ENCODE data around the gene TMCO6. TPM values are rescaled to one million over a fixed set of nuclear protein-coding genes. Genes with fewer than 3 reads are reported as not detected.
"Not testable (repeated sequence)": the region's sequence is repeated elsewhere in the genome, so short reads cannot be mapped to it uniquely, and the experiment has no call there.

Gene TMCO6
- 20.6 TPM for total RNA-seq

DNA sequence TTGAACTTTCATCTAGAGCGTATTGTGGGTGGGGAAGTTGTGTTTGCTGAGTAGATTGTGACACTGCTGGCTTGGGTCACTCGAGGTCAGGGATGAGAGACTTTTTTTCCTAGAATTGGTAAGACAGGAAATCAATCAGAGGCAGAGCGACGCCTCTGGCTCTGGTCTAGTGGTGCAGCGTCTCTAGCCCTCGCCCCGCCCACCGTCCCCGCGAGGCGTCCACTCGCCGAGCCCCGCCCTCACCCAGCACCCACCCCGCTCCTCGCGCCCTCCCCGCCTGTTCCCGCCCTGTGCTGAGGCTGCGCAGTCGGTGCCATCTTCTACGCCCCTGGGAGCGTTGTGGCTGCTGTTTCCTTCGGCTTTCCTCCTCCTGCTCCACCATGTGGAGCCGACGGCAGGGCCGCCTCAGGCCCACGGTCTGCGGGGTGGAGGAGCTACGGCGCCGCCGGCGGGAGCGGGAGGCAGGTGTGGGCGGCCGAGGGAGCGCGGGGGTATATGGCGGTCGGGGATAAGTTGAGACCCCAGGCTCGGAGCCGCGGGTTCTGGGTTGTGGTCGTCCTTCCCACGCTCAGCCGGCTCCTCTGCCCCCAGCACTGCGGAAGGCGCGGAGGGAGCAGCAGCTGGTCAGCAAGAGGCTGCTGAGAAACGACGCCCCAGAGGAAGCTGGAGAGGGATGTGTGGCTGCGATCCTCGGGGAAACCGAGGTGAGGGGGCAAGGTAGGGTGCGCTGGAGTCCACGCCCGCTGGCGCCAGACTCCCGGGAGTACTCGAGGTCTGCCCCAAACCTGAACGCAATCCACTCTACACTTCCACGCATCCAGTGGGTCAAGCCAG lies at the start of gene TMCO6:
Gene TMCO6 (plus strand): TSS at position 304 of the 834 bp plus-strand sequence. CDS start 77 bp downstream, at position 381.
- peak; percentile 98 for DNase-seq (ENCODE audit: low spot score)

- DNase-seq (ENCODE audit: low spot score): no peak
These were observed 48.4 kb upstream of the TMCO6 start for GRCh38 chr5:140590861-140591260.

- no peak for DNase-seq (ENCODE audit: low spot score)
These were observed 47.4 kb upstream of the TMCO6 start for GRCh38 chr5:140591747-140592372.

- not testable (repeated sequence) for DNase-seq (ENCODE audit: low spot score)
These were observed 46.2 kb upstream of the TMCO6 start for GRCh38 chr5:140593070-140593469.

DNA sequence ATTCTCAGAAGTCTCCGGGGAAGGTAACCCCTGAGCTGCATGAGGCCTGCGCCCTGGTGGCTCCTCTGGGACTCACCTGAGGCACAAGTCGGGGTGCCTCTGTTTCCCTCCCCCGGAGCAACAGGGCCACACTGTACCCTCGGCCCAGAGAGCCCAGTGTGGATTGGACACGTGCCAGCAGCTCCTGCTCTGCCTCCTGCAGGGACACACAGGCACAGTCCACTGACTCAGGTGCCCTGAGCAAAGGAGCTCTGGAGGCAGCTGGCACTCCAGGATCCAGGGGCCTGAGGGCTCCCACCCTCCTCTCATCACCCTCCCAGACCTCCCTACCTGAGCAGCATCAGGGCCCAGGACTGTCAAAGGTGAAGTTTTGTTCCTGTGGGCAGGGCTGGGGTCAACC lies 45.1 kb upstream of the TMCO6 start:
- no peak for DNase-seq (ENCODE audit: low spot score)

DNA sequence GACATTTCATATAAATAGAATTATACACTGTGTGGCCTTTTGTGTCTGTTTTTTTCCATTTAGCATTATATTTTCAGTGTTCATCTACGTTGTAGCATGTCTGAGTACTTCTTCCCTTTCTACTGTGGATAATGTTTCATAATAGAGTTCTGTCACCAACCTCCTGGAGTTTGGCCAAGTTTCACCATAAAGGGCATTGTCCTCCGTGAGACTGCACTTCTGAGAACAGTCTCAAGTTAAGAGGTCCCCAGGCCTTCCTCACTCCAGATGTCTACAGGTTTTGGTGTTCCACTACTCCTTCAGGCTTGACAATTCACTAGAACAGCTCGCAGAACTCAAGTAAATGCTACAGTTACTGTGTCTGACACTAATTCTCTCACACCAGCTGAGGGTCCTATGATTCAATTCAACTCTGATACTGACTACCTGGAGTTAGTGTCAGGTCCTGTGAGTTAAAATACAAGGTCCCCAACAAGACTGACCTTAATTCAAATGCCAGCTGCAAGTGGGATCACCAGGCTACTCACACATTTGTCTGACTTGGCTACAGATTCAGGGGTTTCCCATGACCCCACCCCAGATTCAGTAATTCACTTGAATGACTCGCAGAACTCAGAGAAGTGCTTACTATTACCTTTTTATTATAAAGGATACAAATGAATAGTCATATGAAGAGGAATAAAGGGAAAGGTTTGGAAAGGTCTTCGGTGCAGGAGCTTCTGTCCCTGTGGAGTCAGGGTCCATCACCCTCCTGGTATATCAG lies 43.5 kb upstream of the TMCO6 start:
- DNase-seq (ENCODE audit: low spot score): peak; percentile 78

DNA sequence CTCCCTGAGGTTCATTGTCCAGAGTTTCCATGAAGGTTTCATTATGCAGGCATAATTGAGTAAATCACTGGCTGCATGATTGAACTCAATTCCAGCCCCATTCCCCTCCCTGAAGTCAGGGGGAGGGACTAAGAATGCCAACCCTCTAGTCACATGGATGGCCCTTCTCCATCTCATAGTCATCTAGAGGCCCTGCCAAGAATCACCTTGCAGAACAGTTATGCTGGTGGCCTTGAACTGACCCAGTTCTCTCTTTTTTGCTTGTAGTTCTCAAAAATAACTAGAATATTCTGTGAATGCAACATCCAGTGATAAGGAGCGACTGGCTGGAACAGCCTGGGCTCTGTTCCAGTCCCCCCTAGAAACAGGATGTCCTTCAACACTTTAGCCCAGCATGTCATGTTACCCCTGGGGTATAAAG lies 42.9 kb upstream of the TMCO6 start:
- DNase-seq (ENCODE audit: low spot score): peak; percentile 39

DNA sequence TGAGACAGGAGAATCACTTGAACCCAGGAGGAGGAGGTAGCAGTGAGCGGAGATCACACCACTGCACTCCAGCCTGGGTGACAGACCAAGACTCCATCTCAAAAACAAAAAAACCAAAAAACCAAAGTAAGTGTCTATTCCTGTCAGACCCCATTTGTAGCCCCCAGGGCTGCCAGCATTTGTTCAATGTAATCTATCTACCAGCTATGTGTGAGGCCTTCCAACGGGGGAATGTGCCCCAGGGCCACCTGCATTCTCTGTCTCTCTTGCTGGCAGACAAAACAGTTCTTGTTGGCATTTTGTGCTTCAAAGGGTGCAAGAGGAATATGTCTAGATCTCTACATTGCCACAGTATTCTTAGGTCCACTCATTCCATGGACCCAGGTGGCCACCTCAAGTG lies 40.4 kb upstream of the TMCO6 start:
- DNase-seq (ENCODE audit: low spot score): no peak

DNA sequence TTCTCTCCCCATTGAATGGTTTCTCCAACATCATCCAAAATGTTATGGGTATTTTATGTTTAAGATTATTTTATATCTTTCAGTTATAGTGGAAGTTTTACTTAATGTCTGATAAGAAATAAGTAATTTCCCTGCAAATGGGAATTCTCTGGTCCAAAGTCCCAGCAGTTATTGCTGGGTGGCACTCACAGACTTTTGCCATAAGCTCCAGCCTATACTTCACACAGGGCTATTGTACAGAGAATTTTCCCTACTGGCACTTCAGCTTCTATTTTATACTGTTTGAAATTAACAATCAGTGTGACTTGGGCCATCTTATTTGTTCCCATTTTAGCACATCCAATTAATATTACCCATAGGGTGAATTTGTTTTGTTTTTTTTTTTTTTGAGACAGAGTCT lies 39.2 kb upstream of the TMCO6 start:
- DNase-seq (ENCODE audit: low spot score): no peak

DNA sequence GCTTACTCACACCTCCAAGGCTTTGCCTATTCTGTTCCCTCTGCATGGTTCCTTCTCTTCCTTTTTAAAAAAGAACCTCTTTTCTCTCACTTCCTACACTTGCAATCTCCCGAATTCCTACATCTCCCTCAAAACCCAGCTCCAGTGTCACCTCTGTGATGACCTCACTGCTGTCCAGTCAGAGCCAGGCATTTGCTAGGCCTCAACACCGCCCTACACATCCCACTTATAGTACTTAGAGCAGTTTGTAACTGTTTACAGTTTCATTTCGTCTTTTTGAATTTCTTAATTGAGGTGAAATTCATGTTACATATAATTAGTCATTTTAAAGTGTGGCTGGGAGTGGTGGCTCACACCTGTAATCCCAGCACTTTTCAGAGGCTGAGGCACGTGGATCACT lies 37.1 kb upstream of the TMCO6 start:
- no peak for DNase-seq (ENCODE audit: low spot score)

DNA sequence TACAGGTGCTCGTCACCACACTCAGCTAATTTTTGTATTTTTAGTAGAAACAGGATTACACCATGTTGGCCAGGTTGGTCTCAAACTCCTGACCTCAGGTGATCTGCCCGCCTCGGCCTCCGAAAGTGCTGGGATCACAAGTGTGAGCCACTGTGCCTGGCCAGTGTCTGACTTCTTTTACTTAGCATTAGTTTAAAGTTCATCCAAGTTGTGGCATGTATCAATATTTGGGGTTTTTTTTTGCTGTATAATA lies 35.9 kb upstream of the TMCO6 start:
- DNase-seq (ENCODE audit: low spot score): not testable (repeated sequence)

- no peak for DNase-seq (ENCODE audit: low spot score)
These were observed 35.5 kb upstream of the TMCO6 start for GRCh38 chr5:140603734-140604133.

DNA sequence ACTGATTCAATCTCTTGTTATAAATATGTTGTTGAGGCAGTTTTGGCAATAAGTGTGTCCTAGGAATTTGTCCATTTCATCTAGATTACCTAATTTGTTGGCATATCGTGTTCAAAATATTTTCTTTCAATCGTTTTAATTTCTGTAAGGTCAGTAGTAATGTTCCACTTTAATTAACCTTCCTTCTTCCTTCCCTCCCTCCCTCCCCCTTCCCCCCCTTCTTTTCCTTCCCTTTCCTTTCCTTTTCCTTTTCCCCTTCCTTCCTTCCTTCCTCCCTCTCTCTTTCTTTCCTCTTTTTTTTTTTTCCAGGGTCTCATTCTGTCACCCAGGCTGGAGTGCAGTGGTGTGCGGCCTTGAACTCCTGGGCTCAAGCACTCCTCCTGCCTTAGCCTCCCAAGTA lies 33.4 kb upstream of the TMCO6 start:
- no peak for DNase-seq (ENCODE audit: low spot score)

DNA sequence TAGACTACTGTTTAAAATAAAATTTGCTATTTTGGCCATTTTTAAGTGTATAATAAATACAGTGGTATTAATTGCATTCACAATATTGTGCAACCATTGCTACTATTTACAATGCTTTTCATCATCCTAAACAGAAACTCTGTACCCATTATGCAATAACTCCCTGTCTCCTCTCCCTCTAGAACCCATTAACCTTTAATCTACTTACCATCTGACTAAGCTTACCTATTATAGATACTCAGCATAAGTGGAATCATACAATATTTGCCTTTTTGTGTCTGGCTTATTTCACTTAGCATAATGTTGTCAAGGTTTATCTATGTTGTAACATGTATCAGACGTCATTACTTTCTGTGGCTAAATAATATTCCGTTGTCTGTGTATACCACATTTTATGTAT lies 32.2 kb upstream of the TMCO6 start:
- no peak for DNase-seq (ENCODE audit: low spot score)

- no peak for DNase-seq (ENCODE audit: low spot score)
These were observed 30.5 kb upstream of the TMCO6 start for GRCh38 chr5:140608722-140609121.

DNA sequence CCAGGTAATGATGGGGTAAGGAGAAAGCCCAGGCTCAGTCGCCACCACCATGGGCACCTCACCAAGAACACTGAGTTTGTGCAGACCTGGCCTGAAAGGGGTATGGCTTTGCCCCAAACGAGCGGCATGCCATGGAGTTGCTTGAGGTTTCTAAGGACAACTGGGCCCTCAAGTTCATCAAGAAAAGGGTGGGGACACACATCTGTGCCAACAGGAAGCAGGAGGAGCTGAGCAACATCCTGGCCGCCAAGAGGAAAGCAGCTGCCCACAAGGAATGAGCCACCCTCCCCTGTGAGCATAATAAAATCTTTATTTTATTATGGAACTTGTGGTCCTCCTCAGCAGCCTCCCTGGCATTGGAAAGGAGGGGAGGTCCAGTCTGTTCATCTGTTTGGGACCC lies 30.1 kb upstream of the TMCO6 start:
- peak; percentile 34 for DNase-seq (ENCODE audit: low spot score)

GRCh38 chr5:140611020-140611521 lies 28.2 kb upstream of the TMCO6 start:
- DNase-seq (ENCODE audit: low spot score): no peak

GRCh38 chr5:140622301-140622700 lies 16.9 kb upstream of the TMCO6 start:
- no peak for DNase-seq (ENCODE audit: low spot score)

GRCh38 chr5:140623061-140623460 lies 16.2 kb upstream of the TMCO6 start:
- not testable (repeated sequence) for DNase-seq (ENCODE audit: low spot score)

- DNase-seq (ENCODE audit: low spot score): not testable (repeated sequence)
These were observed 14.4 kb upstream of the TMCO6 start for GRCh38 chr5:140624886-140625285.

GRCh38 chr5:140627972-140628371 lies 11.3 kb upstream of the TMCO6 start:
- no peak for DNase-seq (ENCODE audit: low spot score)

DNA sequence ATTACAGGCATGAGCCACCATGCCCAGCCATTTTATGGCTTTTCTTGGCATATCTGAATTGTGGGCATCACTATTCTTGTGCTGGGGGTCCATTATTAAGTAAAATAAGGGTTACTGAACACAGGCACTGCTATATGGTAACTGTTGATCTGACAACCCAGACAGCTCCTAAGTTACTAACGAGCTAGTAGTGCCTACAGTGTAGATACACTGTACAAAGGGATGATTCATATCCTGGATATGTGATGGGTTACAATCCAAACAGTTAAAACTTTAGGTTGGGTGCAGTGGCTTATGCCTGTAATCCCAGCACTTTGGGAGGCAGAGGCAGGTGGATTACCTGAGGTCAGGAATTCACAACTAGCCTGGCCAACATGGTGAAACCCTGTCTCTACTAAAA lies 10.5 kb upstream of the TMCO6 start:
- DNase-seq (ENCODE audit: low spot score): no peak

Measured in mucosa of gallbladder (tissue), 1 donor.